GM12878 (cell line): Measurements from ENCODE around the gene GZMM. TPM values are rescaled to one million over a fixed set of nuclear protein-coding genes. Genes with fewer than 3 reads are reported as not detected.

Source experiments
- CBX3 ChIP-seq: fragments of 200-600 bp; sonication (generic); IDR thresholded peaks from 2 replicates; pipeline ENCODE4 v1.6.1; 2016; ENCODE audit warnings: low read depth, borderline replicate concordance
- CHD1 ChIP-seq: IDR thresholded peaks from 2 replicates; pipeline ENCODE4 v1.6.1; 2012; ENCODE audit warnings: low read depth, low read length, improper control_type of control experiment
- FOXM1 ChIP-seq: IDR thresholded peaks from 2 replicates; pipeline ENCODE4 v1.6.1; 2012; ENCODE audit warnings: low read depth, mild to moderate bottlenecking, inconsistent platforms, low read length, moderate library complexity
- IKZF1 ChIP-seq: fragments of 450-650 bp; conservative IDR thresholded peaks from 2 replicates; pipeline ENCODE4 v1.6.1; 2017; ENCODE audit warnings: antibody characterized with exemption, mild to moderate bottlenecking
- NFYB ChIP-seq: IDR thresholded peaks from 2 replicates; pipeline ENCODE4 v1.6.1; 2011; ENCODE audit warnings: low read depth, mild to moderate bottlenecking, low read length, improper control_type of control experiment, moderate library complexity; ENCODE audit not compliant: insufficient read depth
- NRF1 ChIP-seq: conservative IDR thresholded peaks from 2 replicates; pipeline ENCODE4 v1.6.1; 2011; ENCODE audit warnings: mild to moderate bottlenecking, low read depth, low read length, improper control_type of control experiment
- RB1 ChIP-seq: fragments of 450-650 bp; formaldehyde crosslinking; IDR thresholded peaks from 2 replicates; pipeline ENCODE4 v1.6.1; 2017; ENCODE audit warnings: mild to moderate bottlenecking, borderline replicate concordance
- RBBP5 ChIP-seq: fragments of 200-600 bp; sonication (generic); conservative IDR thresholded peaks from 2 replicates; pipeline ENCODE4 v1.6.1; 2016
- WRNIP1 ChIP-seq: IDR thresholded peaks from 2 replicates; pipeline ENCODE4 v1.6.1; 2011; ENCODE audit warnings: low read depth, low read length, improper control_type of control experiment, borderline replicate concordance
- ZBTB40 ChIP-seq: fragments of 450-650 bp; IDR thresholded peaks from 2 replicates; pipeline ENCODE4 v1.6.1; 2016; ENCODE audit warnings: mild to moderate bottlenecking, moderate library complexity, borderline replicate concordance
- ZNF207 ChIP-seq: fragments of 450-650 bp; IDR thresholded peaks from 2 replicates; pipeline ENCODE4 v1.6.1; 2014; ENCODE audit warnings: antibody characterized with exemption, mild to moderate bottlenecking, borderline replicate concordance
- polyA plus RNA-seq, 11 experiments: library from polyadenylated mRNA; depleted of rRNA in 4 of 11; unstranded in 6 of 11; stranded (reverse) in 5 of 11; fragments of >200 nt; fragmentation: Nextera tagmentation in 4 of 11; fragmentation: Illumina TruSeq in 1 of 11; extraction: Ambion mirVana in 4 of 11; extraction: Trizol in 1 of 11; gene quantifications; 1 replicate in 1 of 11; 2 replicates in 10 of 11; pipeline versions ENCODE4 v1.2.1 to v1.2.3, GENCODE V29; 2011 to 2016; ENCODE audit warnings: inconsistent platforms in 2 of 11, missing spikeins in 2 of 11, low read depth in 1 of 11
- total RNA-seq, 4 experiments: library from RNA; depleted of rRNA in 3 of 4; stranded (reverse); fragments of >200 nt in 3 of 4; fragmentation: Illumina TruSeq in 1 of 4; extraction: Trizol in 1 of 4; gene quantifications; 2 replicates each; pipeline versions ENCODE4 v1.2.1 to v1.2.3, GENCODE V29; 2013 to 2021
- TF ChIP-seq, protein P1 (sequence below): fragments of 450-650 bp; IDR thresholded peaks from 2 replicates; pipeline ENCODE4 v1.6.1; 2017; ENCODE audit warnings: mild to moderate bottlenecking, moderate library complexity
- TF ChIP-seq, protein P2 (sequence below): fragments of 450-650 bp; conservative IDR thresholded peaks from 2 replicates; pipeline ENCODE4 v1.6.1; 2017; ENCODE audit warnings: mild to moderate bottlenecking, moderate library complexity
- TF ChIP-seq, protein P3 (sequence below): IDR thresholded peaks from 2 replicates; pipeline ENCODE4 v1.6.1; 2011; ENCODE audit warnings: borderline replicate concordance, low read depth, mild to moderate bottlenecking, moderate library complexity, low read length; ENCODE audit not compliant: insufficient read depth, poor library complexity, severe bottlenecking

Gene GZMM
- total and polyA plus RNA-seq, 10 of the 15 experiments (the other 5 are each of a cell fraction or from before 2014, with no cell fraction given) = 0.09 to 0.48 (median 0.23) TPM; not detected in 7

DNA sequence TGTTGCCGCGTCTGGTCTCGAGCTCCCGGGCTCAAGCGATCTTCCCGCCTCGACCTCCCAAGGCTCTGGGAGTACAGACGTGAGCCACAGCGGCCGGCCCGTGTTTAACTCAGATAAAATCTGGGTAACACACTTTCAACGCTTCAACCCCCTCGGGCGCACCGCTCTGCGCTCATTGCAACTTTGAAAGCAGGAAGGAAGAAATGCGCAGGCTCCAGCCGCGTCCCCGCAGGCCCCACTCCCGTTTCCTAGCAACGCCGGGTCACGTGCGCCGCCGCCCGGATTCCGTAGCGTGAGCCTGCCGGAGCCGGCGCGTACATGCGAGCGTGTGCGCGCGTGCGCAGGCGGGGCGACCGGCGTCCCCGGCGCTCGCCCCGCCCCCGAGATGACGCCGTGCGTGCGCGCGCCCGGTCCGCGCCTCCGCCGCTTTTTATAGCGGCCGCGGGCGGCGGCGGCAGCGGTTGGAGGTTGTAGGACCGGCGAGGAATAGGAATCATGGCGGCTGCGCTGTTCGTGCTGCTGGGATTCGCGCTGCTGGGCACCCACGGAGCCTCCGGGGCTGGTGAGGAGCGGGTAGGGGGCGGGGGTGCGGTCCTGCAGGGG is 28.4 kb downstream of the GZMM start, which contains the start of gene BSG (continued):
- TF ChIP-seq, protein P1, sequence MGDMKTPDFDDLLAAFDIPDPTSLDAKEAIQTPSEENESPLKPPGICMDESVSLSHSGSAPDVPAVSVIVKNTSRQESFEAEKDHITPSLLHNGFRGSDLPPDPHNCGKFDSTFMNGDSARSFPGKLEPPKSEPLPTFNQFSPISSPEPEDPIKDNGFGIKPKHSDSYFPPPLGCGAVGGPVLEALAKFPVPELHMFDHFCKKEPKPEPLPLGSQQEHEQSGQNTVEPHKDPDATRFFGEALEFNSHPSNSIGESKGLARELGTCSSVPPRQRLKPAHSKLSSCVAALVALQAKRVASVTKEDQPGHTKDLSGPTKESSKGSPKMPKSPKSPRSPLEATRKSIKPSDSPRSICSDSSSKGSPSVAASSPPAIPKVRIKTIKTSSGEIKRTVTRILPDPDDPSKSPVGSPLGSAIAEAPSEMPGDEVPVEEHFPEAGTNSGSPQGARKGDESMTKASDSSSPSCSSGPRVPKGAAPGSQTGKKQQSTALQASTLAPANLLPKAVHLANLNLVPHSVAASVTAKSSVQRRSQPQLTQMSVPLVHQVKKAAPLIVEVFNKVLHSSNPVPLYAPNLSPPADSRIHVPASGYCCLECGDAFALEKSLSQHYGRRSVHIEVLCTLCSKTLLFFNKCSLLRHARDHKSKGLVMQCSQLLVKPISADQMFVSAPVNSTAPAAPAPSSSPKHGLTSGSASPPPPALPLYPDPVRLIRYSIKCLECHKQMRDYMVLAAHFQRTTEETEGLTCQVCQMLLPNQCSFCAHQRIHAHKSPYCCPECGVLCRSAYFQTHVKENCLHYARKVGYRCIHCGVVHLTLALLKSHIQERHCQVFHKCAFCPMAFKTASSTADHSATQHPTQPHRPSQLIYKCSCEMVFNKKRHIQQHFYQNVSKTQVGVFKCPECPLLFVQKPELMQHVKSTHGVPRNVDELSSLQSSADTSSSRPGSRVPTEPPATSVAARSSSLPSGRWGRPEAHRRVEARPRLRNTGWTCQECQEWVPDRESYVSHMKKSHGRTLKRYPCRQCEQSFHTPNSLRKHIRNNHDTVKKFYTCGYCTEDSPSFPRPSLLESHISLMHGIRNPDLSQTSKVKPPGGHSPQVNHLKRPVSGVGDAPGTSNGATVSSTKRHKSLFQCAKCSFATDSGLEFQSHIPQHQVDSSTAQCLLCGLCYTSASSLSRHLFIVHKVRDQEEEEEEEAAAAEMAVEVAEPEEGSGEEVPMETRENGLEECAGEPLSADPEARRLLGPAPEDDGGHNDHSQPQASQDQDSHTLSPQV = peak; percentile 43; the same call in 1 of the 2 replicates
- TF ChIP-seq CBX3 (no peak), IKZF1 (peak; percentile 84), NRF1 (peak; percentile 79), RBBP5 (no peak), NFYB (0 out of 2 replicates have a peak, but pooled peaks have one; percentile 18), ZBTB40 (no peak), RB1 (peak; percentile 60; the same call in 1 of the 2 replicates), ZNF207 (peak; percentile 95), CHD1 (0 out of 2 replicates have a peak, but pooled peaks have one; percentile 38), FOXM1 (no peak), WRNIP1 (no peak)
- TF ChIP-seq, protein P2, sequence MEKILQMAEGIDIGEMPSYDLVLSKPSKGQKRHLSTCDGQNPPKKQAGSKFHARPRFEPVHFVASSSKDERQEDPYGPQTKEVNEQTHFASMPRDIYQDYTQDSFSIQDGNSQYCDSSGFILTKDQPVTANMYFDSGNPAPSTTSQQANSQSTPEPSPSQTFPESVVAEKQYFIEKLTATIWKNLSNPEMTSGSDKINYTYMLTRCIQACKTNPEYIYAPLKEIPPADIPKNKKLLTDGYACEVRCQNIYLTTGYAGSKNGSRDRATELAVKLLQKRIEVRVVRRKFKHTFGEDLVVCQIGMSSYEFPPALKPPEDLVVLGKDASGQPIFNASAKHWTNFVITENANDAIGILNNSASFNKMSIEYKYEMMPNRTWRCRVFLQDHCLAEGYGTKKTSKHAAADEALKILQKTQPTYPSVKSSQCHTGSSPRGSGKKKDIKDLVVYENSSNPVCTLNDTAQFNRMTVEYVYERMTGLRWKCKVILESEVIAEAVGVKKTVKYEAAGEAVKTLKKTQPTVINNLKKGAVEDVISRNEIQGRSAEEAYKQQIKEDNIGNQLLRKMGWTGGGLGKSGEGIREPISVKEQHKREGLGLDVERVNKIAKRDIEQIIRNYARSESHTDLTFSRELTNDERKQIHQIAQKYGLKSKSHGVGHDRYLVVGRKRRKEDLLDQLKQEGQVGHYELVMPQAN = peak; percentile 62; the same call in 1 of the 2 replicates
- TF ChIP-seq, protein P3, sequence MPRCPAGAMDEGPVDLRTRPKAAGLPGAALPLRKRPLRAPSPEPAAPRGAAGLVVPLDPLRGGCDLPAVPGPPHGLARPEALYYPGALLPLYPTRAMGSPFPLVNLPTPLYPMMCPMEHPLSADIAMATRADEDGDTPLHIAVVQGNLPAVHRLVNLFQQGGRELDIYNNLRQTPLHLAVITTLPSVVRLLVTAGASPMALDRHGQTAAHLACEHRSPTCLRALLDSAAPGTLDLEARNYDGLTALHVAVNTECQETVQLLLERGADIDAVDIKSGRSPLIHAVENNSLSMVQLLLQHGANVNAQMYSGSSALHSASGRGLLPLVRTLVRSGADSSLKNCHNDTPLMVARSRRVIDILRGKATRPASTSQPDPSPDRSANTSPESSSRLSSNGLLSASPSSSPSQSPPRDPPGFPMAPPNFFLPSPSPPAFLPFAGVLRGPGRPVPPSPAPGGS = peak; percentile 50
